NCI-H1417 (cell line): ENCODE data around the gene RAP1GDS1.
"Not testable (repeated sequence)": the region's sequence is repeated elsewhere in the genome, so short reads cannot be mapped to it uniquely, and the experiment has no call there.

Experiments used
- DNase-seq, 3 experiments: peaks; one replicate each; lab custom pipeline; 2025; lab: John Stamatoyannopoulos, UW

Gene RAP1GDS1

DNA sequence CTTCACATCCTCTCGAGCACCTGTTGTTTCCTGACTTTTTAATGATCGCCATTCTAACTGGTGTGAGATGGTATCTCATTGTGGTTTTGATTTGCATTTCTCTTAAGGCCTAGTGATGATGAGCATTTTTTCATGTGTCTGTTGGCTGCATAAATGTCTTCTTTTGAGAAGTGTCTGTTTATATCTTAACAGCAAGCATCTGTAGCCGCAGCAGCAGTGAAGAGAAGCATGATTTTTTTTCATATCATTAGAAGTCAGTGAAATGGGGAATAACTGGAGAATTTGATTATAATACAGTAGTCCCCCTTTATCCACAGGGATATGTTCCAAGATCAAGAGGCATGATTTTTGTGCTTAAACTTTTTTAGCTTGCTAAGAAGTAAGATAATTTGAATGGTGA lies 27.5 kb downstream of the RAP1GDS1 start:
- DNase-seq: not testable (repeated sequence)

DNA sequence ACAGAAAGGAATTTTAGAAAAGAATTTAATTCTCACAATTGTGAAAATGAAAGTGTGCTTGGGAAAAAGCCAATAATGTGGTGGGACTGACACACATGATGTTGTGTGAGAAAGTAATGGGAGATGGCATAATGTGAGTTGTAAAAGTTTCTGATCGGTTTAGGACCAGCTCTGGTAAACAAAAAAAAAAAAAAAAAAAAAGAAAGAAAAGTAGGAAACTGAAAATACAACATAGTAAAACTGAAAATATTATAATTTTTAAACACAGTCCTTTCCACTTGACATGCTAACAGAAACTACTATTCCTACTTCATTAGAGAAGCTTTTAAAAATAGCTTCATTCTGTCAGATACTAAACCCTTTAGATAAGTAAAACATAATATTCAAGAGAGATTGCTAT lies 28.2 kb downstream of the RAP1GDS1 start:
- no peak for DNase-seq

DNA sequence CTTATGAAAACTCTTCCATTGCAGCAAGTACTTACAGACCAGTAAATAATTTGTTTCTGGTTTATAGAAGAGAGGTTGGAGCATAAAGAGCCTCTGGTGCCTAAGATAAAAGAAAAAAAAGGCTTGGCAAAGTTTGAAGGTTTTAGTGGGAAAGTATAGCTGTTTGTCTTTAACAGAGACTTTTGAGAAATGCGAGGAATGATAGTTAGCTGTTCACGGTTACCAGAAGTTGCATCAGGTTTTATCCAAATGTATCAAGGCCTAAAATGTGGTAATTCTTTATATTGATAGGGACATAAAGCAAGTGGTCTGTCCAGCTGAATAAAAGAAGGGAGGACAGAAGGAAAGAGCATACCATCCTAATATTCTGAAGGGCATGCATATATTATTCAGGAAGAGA lies 29.3 kb downstream of the RAP1GDS1 start:
- DNase-seq: no peak

DNA sequence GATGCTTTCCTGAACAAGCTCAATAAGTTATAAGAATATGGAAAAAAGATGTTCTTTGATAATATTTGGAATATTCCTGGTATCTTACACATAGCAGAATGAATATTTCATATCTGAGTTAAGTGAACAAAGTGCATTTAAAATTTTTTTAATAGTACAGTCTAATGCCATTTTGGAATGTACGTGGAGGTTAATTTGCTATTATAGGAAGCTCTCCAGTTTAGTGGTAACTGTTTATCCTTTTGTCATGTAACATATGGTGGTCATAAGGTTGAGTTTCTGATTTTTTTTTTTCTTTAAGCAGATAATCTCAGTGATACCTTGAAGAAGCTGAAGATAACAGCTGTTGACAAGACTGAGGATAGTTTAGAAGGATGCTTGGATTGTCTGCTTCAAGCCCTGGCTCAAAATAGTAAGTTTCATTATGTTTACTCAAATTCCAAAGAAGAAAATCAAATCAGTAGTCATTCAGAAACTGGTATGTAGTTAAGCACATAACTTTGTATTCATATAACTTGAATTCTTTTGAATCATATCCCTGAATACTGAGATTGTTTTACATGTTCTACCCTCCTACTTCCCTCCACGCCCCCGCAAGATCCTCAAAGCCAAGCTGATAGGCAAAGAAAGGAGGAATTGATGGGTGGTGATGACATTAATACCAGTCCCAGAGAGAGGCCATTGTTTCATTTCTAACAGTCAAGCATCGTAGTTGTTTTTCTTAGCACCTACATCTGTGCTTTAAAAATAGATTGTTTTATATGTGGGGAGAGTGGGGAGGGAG lies 32.1 kb downstream of the RAP1GDS1 start:
- DNase-seq: no peak

DNA sequence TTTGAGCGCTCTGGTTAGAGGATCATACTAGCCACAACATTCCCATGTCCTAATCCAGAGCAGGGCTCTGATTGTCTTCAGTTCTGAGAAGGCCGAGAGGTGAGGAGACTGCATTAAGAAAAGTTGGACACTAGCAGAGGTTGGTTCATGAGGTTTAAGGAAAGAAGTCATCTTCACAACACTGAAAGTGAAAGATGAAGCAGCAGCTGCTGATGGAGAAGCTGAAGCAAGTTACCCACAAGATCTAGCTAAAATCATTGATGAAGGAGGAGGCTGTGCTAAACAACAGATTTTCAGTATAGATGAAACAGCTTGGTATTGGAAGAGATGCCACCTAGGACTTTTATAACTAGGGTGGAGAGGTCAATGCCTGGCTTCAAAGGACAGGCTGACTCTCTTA lies 36.8 kb downstream of the RAP1GDS1 start:
- no peak for DNase-seq

DNA sequence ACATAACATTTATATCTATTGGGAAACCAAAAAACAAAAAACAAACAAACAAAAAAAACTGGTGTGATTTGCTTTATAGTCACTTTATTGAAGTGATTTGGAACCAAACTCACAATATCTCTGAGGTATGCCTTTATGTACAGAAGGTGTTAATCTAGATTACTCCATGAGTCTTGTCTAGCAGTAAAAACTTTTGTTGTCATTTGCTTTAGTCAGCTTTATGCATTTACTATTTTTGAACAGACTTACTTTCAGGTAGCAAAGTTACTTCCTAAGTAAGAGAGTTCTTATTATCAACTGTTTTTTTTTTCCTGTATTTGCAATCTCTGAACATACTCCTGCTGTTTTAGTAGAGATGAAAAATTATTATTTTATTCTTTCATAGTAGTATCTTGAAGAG lies 39.5 kb downstream of the RAP1GDS1 start:
- no peak for DNase-seq

DNA sequence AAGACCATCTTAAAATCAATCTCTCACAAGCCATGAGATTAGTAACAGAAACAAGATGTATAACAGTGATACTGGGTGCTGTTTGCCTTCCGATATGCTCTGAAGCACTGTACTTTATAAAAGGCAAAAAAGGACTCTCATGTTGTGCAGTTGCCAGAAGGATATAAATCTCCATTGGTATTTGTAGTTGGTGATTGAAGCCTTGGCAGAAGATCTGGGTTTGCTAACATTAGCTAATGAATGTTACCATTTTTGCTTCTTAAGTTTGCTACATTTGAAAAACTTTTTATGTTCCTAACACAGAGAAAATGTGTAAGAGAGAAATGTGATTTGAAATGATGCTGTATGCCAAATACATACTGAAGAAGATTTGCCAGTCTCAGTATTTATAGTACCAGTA lies 44.4 kb downstream of the RAP1GDS1 start:
- no peak for DNase-seq

DNA sequence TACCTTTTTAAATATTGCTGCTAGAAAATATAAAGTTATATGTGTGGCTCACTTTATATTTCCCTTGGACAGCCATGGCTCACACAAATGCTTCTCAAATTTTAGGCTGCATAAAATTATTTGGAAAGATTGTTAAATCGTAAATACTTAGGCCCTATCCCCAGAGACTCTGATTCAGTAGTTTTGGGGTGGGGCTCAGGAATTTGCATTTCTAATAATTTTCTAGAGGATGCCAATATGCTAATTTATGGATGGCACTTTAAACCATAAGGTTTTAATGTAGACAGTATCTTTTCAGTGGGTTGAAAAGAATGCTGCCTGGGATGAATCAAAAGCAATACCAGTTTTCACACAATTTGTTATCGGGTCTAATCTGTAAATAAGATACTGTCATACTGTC lies 49.7 kb downstream of the RAP1GDS1 start:
- no peak for DNase-seq

DNA sequence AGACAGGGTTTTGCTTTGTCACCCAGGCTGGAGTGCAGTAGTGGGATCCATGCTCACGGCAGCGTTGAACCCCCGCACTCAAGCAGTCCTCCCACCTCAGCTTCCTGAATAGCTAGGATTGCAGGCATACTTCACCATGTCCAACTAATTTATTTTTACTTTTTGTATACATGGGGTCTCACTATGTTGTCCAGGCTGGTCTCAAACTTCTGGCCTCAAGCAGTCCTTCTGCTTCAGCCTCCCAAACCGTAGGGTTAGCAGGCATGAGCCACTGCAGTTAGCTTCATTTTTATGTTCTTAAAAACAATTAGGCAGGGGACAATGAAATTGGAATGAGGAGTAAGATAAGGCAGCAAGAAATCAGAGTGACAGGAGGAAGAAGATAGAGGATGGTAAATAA lies 50.5 kb downstream of the RAP1GDS1 start:
- no peak for DNase-seq

DNA sequence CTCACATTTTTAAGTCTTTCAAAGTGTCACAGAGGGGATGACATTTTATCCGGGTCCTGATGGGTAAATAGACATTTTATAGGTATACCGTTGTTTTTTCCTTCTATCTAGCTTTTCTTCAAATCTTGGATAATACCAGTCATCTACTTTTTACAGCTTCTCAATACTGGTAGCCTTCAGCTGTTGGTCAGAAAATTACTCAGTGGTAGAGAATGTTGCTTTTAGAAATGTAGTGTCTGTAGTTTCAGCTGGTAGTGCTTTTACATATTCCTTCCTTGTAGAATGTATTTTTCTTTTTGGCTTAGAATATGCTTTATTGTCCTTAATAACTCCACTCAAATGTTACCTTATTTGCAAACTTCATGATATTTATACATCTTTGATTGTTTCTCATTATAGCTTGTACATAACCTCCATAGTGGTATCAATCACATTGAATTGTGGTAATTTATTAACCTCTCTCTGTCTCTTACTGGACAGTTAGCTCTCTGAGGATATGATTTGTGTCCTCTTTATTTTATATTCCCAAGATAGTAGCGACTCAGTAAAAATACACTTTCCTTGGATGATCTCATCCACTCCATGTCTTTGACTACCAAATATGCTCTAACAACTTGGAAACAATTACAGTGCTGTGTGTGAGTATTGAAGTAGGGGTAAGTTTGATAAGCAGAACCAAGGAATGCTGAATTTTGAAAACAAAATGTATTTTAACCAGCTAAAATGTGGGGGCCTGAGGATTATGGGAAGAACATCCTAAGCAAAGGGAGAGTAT lies 53.8 kb downstream of the RAP1GDS1 start:
- DNase-seq: no peak

DNA sequence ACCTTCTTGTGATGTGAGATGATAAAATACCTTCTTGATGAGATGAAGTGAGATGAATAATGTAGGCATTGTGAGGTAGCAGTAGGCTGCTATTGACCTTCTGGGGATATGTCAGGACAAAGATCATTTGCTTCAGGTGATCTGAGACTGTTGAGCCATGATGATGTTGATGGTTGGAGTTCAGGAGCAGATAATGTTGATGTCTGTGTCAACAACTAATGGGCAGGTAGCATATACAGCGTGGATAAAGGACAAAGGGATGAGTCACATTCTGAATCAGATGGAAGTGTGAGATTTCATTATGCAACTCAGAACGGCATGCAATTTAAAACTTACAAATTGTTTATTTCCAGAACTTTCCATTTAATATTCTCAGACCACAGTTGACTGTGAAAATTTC lies 57.3 kb downstream of the RAP1GDS1 start:
- no peak for DNase-seq

DNA sequence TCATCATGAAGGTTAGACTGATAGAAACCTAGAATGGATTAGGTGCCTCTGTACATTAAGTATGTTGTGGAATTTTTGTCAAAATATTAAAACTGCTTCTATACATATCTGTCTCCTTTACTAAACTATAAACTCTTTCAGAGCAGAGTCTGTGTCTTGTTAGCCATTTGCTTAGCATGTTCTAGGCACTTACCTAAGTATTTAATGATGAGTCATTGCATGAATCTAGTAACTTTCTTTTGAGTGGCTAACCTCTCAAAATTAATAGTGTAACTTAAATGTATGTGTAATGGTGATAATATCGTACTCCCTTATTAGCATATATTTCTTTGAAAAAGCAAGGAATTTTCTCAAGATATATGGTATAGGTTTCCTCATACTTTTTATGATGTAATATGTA lies 57.8 kb downstream of the RAP1GDS1 start:
- no peak for DNase-seq

DNA sequence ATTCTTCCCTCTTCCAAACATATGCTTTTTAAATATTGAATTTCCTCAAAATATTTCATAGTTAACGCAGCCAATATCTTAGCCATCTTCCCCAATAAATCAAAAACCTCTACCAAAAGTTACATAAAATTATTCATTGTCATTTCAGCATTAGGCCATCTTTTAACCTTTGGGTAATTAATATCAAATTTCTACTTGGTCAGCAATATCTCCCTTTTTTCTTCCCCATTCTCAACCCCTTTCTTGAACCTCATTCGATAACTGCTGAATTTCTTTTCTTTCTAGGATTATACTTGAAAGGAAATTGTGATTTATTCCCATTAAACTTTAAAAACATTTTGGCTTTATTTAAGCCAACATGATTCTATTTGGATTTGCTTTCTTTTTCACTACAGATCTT lies 65.0 kb downstream of the RAP1GDS1 start:
- DNase-seq: no peak

DNA sequence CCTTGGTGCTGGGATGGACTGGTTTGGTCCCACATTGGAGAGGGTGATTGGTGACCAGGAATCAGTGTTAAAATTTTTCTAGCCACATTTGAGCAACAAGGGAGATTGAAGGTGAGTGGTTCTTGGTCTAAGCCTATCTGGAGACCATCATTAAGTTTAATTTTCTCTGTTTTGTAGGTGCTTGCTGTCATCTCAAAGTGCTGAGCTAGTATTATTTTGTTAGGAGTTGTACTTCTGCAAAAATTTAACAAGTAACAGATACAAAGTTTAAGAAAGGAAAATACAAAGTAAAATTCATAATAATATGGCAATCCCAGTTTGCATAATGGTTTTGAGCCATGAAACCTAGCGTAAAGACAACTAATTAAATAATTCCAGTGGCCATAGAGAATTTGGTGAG lies 66.5 kb downstream of the RAP1GDS1 start:
- no peak for DNase-seq

DNA sequence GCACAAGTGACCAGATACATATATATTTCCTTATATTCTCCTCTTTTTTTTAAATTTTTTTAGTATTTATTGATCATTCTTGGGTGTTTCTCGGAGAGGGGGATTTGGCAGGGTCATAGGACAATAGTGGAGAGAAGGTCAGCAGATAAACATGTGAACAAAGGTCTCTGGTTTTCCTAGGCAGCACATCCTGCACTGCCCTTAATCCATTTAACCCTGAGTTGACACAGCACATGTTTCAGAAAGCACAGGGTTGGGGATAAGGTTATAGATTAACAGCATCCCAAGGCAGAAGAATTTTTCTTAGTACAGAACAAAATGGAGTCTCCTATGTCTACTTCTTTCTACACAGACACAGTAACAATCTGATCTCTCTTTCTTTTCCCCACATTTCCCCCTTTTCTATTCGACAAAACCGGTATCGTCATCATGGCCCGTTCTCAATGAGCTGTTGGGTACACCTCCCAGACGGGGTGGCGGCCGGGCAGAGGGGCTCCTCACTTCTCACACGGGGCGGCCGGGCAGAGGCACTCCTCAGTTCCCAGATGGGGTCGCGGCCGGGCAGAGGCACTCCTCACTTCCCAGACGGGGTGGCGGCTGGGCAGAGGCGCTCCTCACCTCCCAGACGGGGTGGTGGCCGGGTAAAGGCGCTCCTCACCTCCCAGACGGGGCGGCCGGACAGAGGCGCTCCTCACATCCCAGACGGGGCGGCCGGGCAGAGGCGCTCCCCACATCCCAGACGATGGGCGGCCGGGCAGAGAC lies 68.9 kb downstream of the RAP1GDS1 start:
- not testable (repeated sequence) for DNase-seq

DNA sequence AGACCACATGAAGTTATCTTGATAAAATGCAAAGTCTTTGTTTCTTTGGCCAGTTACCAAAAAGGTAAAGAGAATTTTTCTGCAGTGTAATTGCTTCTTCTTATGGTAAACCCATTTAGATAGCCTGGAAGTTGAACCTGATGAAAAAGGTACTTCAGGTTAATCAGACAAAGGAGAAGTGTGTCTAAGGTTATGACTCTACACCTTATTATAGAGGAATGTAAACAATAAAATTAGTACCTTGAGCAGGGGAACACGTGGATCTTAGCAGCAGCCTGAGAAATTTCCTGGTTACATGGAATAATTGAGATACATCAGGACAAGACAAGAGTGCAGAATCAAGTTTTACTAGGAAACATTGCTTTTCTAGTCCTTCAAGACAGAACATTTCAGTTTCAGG lies 70.8 kb downstream of the RAP1GDS1 start:
- DNase-seq: no peak

DNA sequence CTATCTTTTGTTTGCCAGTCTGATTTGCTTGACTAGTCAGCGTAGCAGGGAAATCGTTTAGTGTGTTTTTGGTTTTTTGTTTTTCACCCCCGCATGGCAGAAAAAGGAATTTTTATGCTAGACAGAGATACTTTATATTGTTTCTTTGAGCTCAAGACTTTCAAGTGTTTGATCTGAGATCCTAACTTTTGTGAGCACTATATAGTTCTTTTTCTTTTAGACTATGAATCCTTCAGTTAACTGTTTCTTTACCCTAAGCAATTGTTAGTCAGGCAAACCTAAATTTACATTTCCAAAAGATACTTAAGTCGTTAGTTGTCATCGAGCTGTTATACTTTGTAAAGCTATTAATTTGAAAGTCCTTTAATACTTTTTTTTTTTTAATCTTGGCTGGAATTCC lies 73.3 kb downstream of the RAP1GDS1 start:
- no peak for DNase-seq

DNA sequence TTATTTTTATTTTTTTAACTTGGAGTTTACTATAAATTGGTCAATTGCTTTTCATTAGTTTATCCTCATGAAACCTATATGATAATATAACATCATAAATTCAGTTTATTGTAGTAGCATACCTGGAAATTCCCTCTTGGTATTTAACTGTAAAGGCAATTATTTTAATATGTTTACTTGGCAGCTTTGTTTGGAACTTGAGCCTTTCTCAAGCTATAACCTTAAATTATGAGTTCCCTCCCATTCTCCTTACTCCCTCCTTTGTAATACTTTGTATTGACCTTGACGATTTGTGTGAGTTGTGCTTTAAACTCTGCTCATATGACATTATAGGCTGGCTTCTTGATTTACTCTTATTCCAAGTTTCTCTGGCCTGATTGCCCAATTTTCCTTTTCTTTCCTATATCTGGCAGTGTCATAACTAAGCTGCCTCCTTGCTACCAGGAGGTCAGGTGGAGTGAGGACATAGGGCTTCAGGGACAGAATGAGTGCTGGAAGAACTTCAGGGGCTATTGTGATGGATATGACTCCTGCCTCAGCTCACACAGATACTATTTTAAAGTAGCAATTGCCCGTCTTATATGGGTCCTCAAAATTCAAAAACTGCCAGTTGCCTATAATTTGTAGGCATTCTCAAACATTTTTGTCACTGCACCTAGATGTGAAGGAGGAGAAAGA lies 77.7 kb downstream of the RAP1GDS1 start:
- DNase-seq: no peak

DNA sequence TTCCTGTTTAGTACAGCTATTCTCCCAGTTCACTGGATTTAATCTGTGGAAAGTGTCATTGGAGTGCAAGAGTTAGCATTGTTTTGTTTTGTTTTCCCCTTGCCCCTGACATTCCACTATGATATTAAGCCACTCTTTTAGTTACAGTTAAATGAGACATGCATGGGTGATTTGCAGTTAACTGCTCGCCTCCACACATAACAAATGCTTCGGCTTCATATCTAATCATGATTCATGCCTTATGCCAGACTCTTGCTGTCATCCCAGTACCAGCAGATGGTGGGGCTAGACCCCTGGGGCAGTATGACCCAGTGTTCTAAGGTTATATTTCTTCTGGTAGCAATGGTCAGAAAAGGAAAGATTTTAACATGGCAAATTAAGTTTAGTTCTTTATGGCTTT lies 80.1 kb downstream of the RAP1GDS1 start:
- no peak for DNase-seq

DNA sequence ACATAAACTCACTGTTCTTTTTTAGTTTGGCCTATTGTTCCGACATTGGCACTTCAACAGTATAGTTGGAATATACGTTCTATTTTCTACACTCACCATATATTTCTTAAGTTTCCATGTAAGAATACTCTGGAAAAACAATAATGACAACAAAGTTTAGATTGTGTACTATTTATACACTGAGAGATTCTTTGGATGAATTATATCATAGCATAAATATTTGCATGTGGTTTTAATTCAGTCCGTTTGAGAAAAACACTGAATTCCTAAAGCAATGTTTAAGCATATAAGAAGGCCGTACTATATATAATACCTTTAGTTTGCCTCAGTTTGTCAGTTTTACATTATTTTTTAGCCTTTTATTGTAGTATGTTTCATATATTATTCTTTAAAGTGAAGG lies 82.4 kb downstream of the RAP1GDS1 start:
- DNase-seq: no peak

DNA sequence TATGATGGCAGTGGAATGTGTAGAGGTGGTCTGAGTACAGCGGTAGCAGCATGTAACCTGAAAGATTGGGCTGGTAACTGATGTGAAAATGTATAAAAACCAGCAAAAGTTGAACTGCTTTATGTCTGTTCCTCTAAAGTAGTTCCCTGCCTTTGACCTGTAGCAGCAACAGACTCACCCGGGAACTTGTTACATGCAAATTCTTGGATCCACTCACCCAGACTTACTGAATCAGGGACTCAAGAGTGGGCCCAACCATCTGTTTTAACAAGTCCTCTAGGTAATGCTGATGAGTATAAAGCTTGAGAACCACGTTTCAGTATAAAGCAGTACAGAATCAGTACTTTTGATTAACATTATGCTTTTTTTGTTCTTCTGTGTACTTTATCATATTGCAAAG lies 84.7 kb downstream of the RAP1GDS1 start:
- DNase-seq: no peak

DNA sequence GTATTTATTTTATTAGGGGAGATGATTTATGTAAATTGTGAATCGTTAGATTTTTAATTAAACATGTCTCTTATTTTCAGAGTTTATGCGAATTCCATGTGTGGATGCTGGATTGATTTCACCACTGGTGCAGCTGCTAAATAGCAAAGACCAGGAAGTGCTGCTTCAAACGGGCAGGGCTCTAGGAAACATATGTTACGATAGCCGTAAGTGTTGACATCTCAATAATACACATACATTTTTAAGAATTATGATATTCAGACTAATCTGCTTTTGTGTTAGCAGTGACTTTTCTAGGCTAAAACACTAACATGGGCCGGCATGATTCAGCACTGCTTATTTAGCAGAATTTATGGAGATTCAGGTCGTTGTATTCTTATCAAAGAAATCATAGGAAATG lies 91.2 kb downstream of the RAP1GDS1 start:
- no peak for DNase-seq
